Fibroblast of lung (primary cell): Measurements from ENCODE around the gene PADI6. TPM values are rescaled to one million over a fixed set of nuclear protein-coding genes. Genes with fewer than 3 reads are reported as not detected.

Experiments used
- DNase-seq, 2 donors: peaks; one replicate each; pipeline versions ENCODE4 v3.0.0 to v3.0.0-alpha.2; 2010; ENCODE audit warnings: low read depth in 2 of 2
- H2AFZ ChIP-seq: 2 replicates; pipeline ENCODE4 v1.5.1; 2012; ENCODE audit warnings: low read length, control low read depth, inconsistent platforms
- H3K27ac ChIP-seq: 2 replicates; pipeline ENCODE4 v1.5.1; 2011; ENCODE audit warnings: low read length, control low read depth; ENCODE audit not compliant: insufficient read depth
- H3K27me3 ChIP-seq: 2 replicates; pipeline ENCODE4 v1.5.1; 2011; ENCODE audit warnings: mild to moderate bottlenecking, low read length; ENCODE audit not compliant: control insufficient read depth, insufficient read depth
- H3K36me3 ChIP-seq: 2 replicates; pipeline ENCODE4 v1.5.1; 2011; ENCODE audit warnings: low read length; ENCODE audit not compliant: control insufficient read depth, insufficient read depth
- H3K4me1 ChIP-seq: 2 replicates; pipeline ENCODE4 v1.5.1; 2011; ENCODE audit warnings: low read length; ENCODE audit not compliant: control insufficient read depth, insufficient read depth; ENCODE audit errors: extremely low read depth
- H3K4me2 ChIP-seq: 2 replicates; pipeline ENCODE4 v1.5.1; 2011; ENCODE audit warnings: low read length, control low read depth; ENCODE audit not compliant: insufficient read depth; ENCODE audit errors: extremely low read depth
- H3K4me3 ChIP-seq, 4 experiments: fragments of 200-600 bp in 1 of 4; sonication (generic) in 1 of 4; replicated peaks in 1 of 4; 2 replicates each; pipeline ENCODE4 v1.5.1; 2011 to 2016; ENCODE audit warnings: low read length in 4 of 4, low read depth in 3 of 4, mild to moderate bottlenecking in 3 of 4, control low read depth in 2 of 4, inconsistent platforms in 1 of 4, mixed read lengths in 1 of 4; ENCODE audit not compliant: insufficient read depth in 1 of 4; ENCODE audit errors: control extremely low read depth in 1 of 4
- H3K79me2 ChIP-seq: 2 replicates; pipeline ENCODE4 v1.5.1; 2012; ENCODE audit warnings: mild to moderate bottlenecking, low read length, inconsistent platforms; ENCODE audit not compliant: control insufficient read depth, insufficient read depth
- H3K9ac ChIP-seq: 2 replicates; pipeline ENCODE4 v1.5.1; 2011; ENCODE audit warnings: mild to moderate bottlenecking, low read length, control low read depth; ENCODE audit not compliant: insufficient read depth
- H3K9me3 ChIP-seq: 2 replicates; pipeline ENCODE4 v1.5.1; 2012; ENCODE audit warnings: low read depth, low read length; ENCODE audit not compliant: control insufficient read depth, insufficient read depth
- H4K20me1 ChIP-seq: 2 replicates; pipeline ENCODE4 v1.5.1; 2011; ENCODE audit warnings: low read length; ENCODE audit not compliant: control insufficient read depth, insufficient read depth; ENCODE audit errors: extremely low read depth
- EZH2 ChIP-seq: IDR thresholded peaks from 2 replicates; pipeline ENCODE4 v1.5.1; 2012; ENCODE audit warnings: low read length, control low read depth, mild to moderate bottlenecking; ENCODE audit errors: missing control alignments
- polyA plus RNA-seq, 2 donors: library from polyadenylated mRNA; depleted of rRNA in 1 of 2; stranded (reverse) in 1 of 2; unstranded in 1 of 2; fragments of >200 nt; gene quantifications; 2 replicates each; pipeline ENCODE4 v1.2.1, GENCODE V29; 2011 to 2012; ENCODE audit warnings: missing spikeins in 1 of 2
- total RNA-seq: library from RNA; depleted of rRNA; stranded (reverse); fragments of >200 nt; gene quantifications from 2 replicates; pipeline ENCODE4 v1.2.1, GENCODE V29; 2014
- TF ChIP-seq, protein P1 (sequence below), 2 donors: IDR thresholded peaks in 1 of 2; conservative IDR thresholded peaks in 1 of 2; 1 replicate in 1 of 2; 2 replicates in 1 of 2; pipeline ENCODE4 v1.5.1; 2011 to 2012; ENCODE audit warnings: low read length in 2 of 2, control low read depth in 1 of 2, inconsistent platforms in 1 of 2, low read depth in 1 of 2, mild to moderate bottlenecking in 1 of 2

Gene PADI6
- total and polyA plus RNA-seq, 2 donors (not counting 1 experiment from before 2014, with no cell fraction given): not detected

GRCh38 chr1:17365293-17365692, 6.7 kb upstream of the PADI6 start:
- Histone ChIP-seq H2AFZ (no peak overlapping the region), H3K4me2 (no peak overlapping the region), H4K20me1 (no peaks in the 10 kb centered on the region), H3K4me1 (no peaks in the 10 kb centered on the region), H3K27ac (no peak overlapping the region), H3K4me3 (no peak overlapping the region), H3K9me3 (no peaks in the 10 kb centered on the region), H3K79me2 (no peaks in the 10 kb centered on the region), H3K9ac (no peak overlapping the region), H3K36me3 (no peaks in the 10 kb centered on the region), H3K27me3 (no peaks in the 10 kb centered on the region)
- TF ChIP-seq, protein P1, sequence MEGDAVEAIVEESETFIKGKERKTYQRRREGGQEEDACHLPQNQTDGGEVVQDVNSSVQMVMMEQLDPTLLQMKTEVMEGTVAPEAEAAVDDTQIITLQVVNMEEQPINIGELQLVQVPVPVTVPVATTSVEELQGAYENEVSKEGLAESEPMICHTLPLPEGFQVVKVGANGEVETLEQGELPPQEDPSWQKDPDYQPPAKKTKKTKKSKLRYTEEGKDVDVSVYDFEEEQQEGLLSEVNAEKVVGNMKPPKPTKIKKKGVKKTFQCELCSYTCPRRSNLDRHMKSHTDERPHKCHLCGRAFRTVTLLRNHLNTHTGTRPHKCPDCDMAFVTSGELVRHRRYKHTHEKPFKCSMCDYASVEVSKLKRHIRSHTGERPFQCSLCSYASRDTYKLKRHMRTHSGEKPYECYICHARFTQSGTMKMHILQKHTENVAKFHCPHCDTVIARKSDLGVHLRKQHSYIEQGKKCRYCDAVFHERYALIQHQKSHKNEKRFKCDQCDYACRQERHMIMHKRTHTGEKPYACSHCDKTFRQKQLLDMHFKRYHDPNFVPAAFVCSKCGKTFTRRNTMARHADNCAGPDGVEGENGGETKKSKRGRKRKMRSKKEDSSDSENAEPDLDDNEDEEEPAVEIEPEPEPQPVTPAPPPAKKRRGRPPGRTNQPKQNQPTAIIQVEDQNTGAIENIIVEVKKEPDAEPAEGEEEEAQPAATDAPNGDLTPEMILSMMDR (conservative IDR thresholded peaks at IDR 0.05 in 1 of 2, IDR thresholded peaks at IDR 0.05 in 1 of 2; ENCODE audit: low read depth in 1 of 2, low read length in 2 of 2): no peak
- TF ChIP-seq EZH2: no peak
- no peak for DNase-seq

DNA sequence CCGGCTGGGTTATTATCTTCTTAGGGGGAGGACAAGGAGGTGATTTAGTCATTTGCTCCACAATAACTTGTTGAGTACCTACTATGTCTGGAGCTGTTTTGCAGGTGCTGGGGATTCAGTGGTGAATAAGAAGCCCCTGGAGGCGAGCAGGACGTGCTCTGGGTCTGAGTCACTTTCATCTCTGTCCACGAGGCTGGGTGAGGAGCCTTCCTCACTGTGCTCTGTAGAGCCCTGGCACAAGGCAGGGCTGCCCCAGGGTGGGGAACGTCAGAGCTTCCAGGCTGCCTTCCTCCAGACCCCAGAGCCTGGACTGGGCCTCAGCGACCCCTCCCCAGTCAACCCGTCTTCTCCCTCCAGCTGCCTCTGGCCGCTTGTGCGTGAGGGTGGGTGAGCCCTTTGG, 2.5 kb upstream of the PADI6 start:
- no peak overlapping the region for H2AFZ ChIP-seq
- no peaks in the 10 kb centered on the region for H3K36me3 ChIP-seq
- H3K4me1 ChIP-seq: no peaks in the 10 kb centered on the region
- no peak overlapping the region for H3K4me2 ChIP-seq
- H3K9me3 ChIP-seq: no peaks in the 10 kb centered on the region
- no peaks in the 10 kb centered on the region for H4K20me1 ChIP-seq
- DNase-seq: peak in 1 of 2 donors; percentile 77
- H3K27ac ChIP-seq: no peak overlapping the region
- TF ChIP-seq, protein P1 (conservative IDR thresholded peaks at IDR 0.05 in 1 of 2, IDR thresholded peaks at IDR 0.05 in 1 of 2; ENCODE audit: low read depth in 1 of 2, low read length in 2 of 2): no peak
- TF ChIP-seq EZH2: no peak
- H3K4me3 ChIP-seq: no peak overlapping the region
- no peak overlapping the region for H3K9ac ChIP-seq
- H3K27me3 ChIP-seq: peaks cover 2% of the 10 kb centered on the region
- no peaks in the 10 kb centered on the region for H3K79me2 ChIP-seq

- H3K27me3 ChIP-seq: peaks cover 2% of the 10 kb centered on the region
- TF ChIP-seq EZH2: no peak
- TF ChIP-seq, protein P1 (conservative IDR thresholded peaks at IDR 0.05 in 1 of 2, IDR thresholded peaks at IDR 0.05 in 1 of 2; ENCODE audit: low read depth in 1 of 2, low read length in 2 of 2): no peak
Observed at GRCh38 chr1:17370618-17371017, 1.4 kb upstream of the PADI6 start.

More at GRCh38 chr1:17370618-17371017, 1.4 kb upstream of the PADI6 start:
- DNase-seq: no peak
- H3K9me3 ChIP-seq: no peaks in the 10 kb centered on the region
- H2AFZ ChIP-seq: no peak overlapping the region
- H3K27ac ChIP-seq: no peak overlapping the region
- no peaks in the 10 kb centered on the region for H3K4me1 ChIP-seq
- no peaks in the 10 kb centered on the region for H3K79me2 ChIP-seq
- no peaks in the 10 kb centered on the region for H4K20me1 ChIP-seq
- H3K4me2 ChIP-seq: no peak overlapping the region
- H3K36me3 ChIP-seq: no peaks in the 10 kb centered on the region
- no peak overlapping the region for H3K9ac ChIP-seq
- H3K4me3 ChIP-seq: no peak overlapping the region
